SU-DHL-6 (cell line): ENCODE measurements around the gene SPACDR.

ENCODE experiments used
- H2AFZ ChIP-seq: fragments of 200-600 bp; sonication (generic); 2 replicates; pipeline ENCODE4 v1.6.1; 2014; ENCODE audit warnings: low read depth, mild to moderate bottlenecking, moderate library complexity, mixed read lengths, antibody characterized with exemption, low read length; ENCODE audit not compliant: severe bottlenecking
- H3F3A ChIP-seq: fragments of 200-600 bp; shearing (Covaris generic); 2 replicates; pipeline ENCODE4 v1.6.0; 2016; ENCODE audit warnings: antibody characterized with exemption, mild to moderate bottlenecking; ENCODE audit not compliant: insufficient read depth
- H3K27ac ChIP-seq: fragments of 200-600 bp; sonication (generic); 2 replicates; pipeline ENCODE4 v1.5.1; 2016; ENCODE audit warnings: low read depth, mild to moderate bottlenecking, low read length, moderate library complexity, mixed read lengths
- H3K27me3 ChIP-seq: fragments of 200-600 bp; sonication (generic), shearing (Covaris generic); 2 replicates; pipeline ENCODE4 v1.6.0; 2014; ENCODE audit warnings: mild to moderate bottlenecking, low read length
- H3K36me3 ChIP-seq: fragments of 200-600 bp; sonication (generic); 2 replicates; pipeline ENCODE4 v1.6.1; 2014; ENCODE audit warnings: mild to moderate bottlenecking, low read length, mixed read lengths
- H3K4me2 ChIP-seq: fragments of 300-600, 200-600 bp; shearing (Covaris generic), sonication (generic); 2 replicates; pipeline ENCODE4 v1.6.0; 2014; ENCODE audit warnings: low read length, low read depth, mild to moderate bottlenecking; ENCODE audit not compliant: poor library complexity, severe bottlenecking
- H3K4me3 ChIP-seq: fragments of 200-600 bp; sonication (generic); 2 replicates; pipeline ENCODE4 v1.5.1; 2014; ENCODE audit warnings: antibody characterized with exemption, low read length, mild to moderate bottlenecking, mixed read lengths; ENCODE audit not compliant: insufficient read depth, poor library complexity, severe bottlenecking
- H3K79me2 ChIP-seq: fragments of 200-600 bp; sonication (generic); 2 replicates; pipeline ENCODE4 v1.6.1; 2014; ENCODE audit warnings: mild to moderate bottlenecking, low read length, moderate library complexity; ENCODE audit not compliant: insufficient read depth
- H3K9ac ChIP-seq: fragments of 200-600 bp; sonication (generic); 2 replicates; pipeline ENCODE4 v1.7.0; 2014; ENCODE audit warnings: mild to moderate bottlenecking, low read length
- H3K9me2 ChIP-seq: fragments of 200-600 bp; sonication (generic); replicated peaks from 2 replicates; pipeline ENCODE4 v1.6.1; 2014; ENCODE audit warnings: low read length; ENCODE audit not compliant: insufficient read depth
- H3K9me3 ChIP-seq: fragments of 200-600 bp; sonication (generic); 2 replicates; pipeline ENCODE4 v1.6.1; 2014; ENCODE audit warnings: low read length, mixed read lengths; ENCODE audit not compliant: insufficient read depth
- H4K20me1 ChIP-seq: fragments of 200-600 bp; sonication (generic); 2 replicates; pipeline ENCODE4 v1.6.1; 2014; ENCODE audit warnings: low read depth, mild to moderate bottlenecking, antibody characterized with exemption, low read length, moderate library complexity, mixed read lengths
- EZH2phosphoT487 ChIP-seq: fragments of 200-600 bp; sonication (generic), shearing (Covaris generic); conservative IDR thresholded peaks from 2 replicates; pipeline ENCODE4 v1.6.1; 2018; ENCODE audit warnings: mild to moderate bottlenecking, antibody characterized with exemption, low read length, moderate library complexity, mixed read lengths
- TF ChIP-seq, protein P1 (sequence below): fragments of 200-600 bp; sonication (generic); IDR thresholded peaks from one replicate; pipeline ENCODE4 v1.5.1; 2017; ENCODE audit warnings: antibody characterized with exemption, mild to moderate bottlenecking, low read length, moderate library complexity; ENCODE audit not compliant: insufficient read depth, poor library complexity, severe bottlenecking

The SPACDR gene

DNA sequence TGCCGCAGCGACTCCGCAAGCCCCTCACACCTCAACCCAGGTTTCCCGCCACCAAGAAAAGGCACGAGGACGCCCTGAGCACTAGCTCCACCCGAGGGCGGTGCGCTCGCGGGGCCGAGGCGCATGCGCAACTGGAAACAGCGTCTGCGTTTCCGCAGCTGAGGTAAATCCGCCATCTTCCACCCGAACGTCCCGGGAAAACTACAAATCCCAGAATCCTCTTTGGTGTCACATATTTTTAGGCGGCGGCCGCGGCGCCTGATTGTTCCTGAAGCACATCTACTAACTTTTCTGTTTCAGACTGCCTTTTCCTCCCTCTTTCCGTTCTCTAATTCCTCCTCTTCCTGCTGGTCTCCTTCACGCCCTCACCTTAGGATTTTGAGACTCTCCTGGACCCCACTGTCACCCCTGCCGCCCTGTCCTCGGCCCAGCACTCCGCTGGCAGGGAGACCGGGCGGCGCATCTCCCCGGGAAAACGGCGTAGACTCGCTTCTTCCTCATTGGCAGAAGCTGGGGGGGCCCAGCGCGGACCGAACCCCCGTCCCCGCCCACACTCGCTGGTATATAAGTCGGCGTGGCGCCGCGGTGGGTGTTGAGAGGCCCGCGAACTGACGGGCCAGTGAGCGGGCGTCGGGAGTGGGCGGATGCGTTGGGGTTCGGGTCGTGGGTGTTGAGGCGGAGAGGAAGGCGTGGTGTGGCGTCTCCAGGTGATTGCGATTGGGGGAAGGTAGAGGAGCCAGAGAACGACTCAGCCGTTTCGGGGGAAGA is 35.7 kb downstream of the SPACDR start, which contains the start of gene ZCWPW1:
Gene ZCWPW1, minus strand, starts transcription at position 505 of the 768 bp plus-strand sequence. CDS start 8,054 bp downstream, outside the sequence.
- no peaks in the 10 kb centered on the region for H3K9me2 ChIP-seq
- H3K4me3 ChIP-seq: peak within 1 kb of the TSS; percentile 88
- peak within 1 kb of the TSS; percentile 76 for H3K4me2 ChIP-seq
- peak within 1 kb of the TSS; percentile 96 for H3K27ac ChIP-seq
- H4K20me1 ChIP-seq: no peaks in the 10 kb centered on the region
- no peaks in the 10 kb centered on the region for H3K27me3 ChIP-seq
- H3K9ac ChIP-seq: peak within 1 kb of the TSS; percentile 99
- peak within 1 kb of the TSS; percentile 58 for H2AFZ ChIP-seq
- TF ChIP-seq EZH2phosphoT487: no peak
- TF ChIP-seq, protein P1, sequence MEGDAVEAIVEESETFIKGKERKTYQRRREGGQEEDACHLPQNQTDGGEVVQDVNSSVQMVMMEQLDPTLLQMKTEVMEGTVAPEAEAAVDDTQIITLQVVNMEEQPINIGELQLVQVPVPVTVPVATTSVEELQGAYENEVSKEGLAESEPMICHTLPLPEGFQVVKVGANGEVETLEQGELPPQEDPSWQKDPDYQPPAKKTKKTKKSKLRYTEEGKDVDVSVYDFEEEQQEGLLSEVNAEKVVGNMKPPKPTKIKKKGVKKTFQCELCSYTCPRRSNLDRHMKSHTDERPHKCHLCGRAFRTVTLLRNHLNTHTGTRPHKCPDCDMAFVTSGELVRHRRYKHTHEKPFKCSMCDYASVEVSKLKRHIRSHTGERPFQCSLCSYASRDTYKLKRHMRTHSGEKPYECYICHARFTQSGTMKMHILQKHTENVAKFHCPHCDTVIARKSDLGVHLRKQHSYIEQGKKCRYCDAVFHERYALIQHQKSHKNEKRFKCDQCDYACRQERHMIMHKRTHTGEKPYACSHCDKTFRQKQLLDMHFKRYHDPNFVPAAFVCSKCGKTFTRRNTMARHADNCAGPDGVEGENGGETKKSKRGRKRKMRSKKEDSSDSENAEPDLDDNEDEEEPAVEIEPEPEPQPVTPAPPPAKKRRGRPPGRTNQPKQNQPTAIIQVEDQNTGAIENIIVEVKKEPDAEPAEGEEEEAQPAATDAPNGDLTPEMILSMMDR: no peak
- no peaks in the 10 kb centered on the region for H3K36me3 ChIP-seq
- peaks cover 56% of the 10 kb centered on the region for H3F3A ChIP-seq
- H3K79me2 ChIP-seq: peaks cover 27% of the 10 kb centered on the region
- no peaks in the 10 kb centered on the region for H3K9me3 ChIP-seq

DNA sequence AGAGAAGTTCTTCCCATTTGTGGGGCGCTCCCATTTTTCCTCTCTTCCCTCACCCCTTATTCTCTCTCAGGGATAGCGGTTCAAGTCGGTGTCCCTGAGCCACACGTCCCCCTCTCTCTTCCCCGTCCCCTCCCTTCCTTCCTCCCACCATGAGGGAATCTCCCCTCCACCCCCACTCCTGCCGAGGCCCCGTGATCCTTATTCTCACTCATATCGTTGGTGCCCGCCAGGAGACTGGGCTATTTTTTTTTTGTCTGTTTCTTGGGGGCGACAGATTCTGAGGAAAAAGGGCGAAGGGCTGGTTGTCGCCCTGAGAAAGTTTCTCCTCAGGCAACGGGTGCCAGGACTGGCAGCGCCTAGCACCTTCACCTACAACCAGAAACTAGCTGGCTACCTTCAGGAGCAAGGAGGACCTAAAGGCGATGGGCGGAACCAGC is 36.3 kb downstream of the SPACDR start:
- H3K27ac ChIP-seq: no peak overlapping the region
- peaks cover 27% of the 10 kb centered on the region for H3K79me2 ChIP-seq

GRCh38 chr7:100426516-100426915 is 37.5 kb downstream of the SPACDR start:
- H3K9me2 ChIP-seq: no peaks in the 10 kb centered on the region
- no peaks in the 10 kb centered on the region for H4K20me1 ChIP-seq
- H3K36me3 ChIP-seq: no peaks in the 10 kb centered on the region
- H3K27me3 ChIP-seq: no peaks in the 10 kb centered on the region
- TF ChIP-seq EZH2phosphoT487: no peak
- TF ChIP-seq, protein P1: no peak
- H3K79me2 ChIP-seq: peaks cover 18% of the 10 kb centered on the region
- H3F3A ChIP-seq: peaks cover 38% of the 10 kb centered on the region
- no peak overlapping the region for H3K27ac ChIP-seq
- H2AFZ ChIP-seq: no peak overlapping the region
- no peak overlapping the region for H3K9ac ChIP-seq
- no peak overlapping the region for H3K4me3 ChIP-seq
- H3K9me3 ChIP-seq: no peaks in the 10 kb centered on the region
- no peak overlapping the region for H3K4me2 ChIP-seq

More for the DNA sequence above, 36.3 kb downstream of the SPACDR start:
- TF ChIP-seq, protein P1: no peak
- Histone ChIP-seq H3K4me2 (peak overlapping the region; percentile 70), H3K9me2 (no peaks in the 10 kb centered on the region), H3K9me3 (no peaks in the 10 kb centered on the region), H3K36me3 (no peaks in the 10 kb centered on the region), H3K9ac (no peak overlapping the region), H2AFZ (peak overlapping the region; percentile 58), H3F3A (peaks cover 50% of the 10 kb centered on the region), H4K20me1 (no peaks in the 10 kb centered on the region), H3K27me3 (no peaks in the 10 kb centered on the region), H3K4me3 (peak overlapping the region; percentile 64)
